WTC11 (cell line): Measurements from ENCODE around the gene TYRO3. TPM values are rescaled to one million over a fixed set of nuclear protein-coding genes. Genes with fewer than 3 reads are reported as not detected.

Experiments
- ATAC-seq: fragments of 200-7000 bp; cut with Tn5 transposase; 2 replicates; pipeline ENCODE4 v1.10.0; 2021; ENCODE audit warnings: mild to moderate bottlenecking, moderate library complexity
- CTCF ChIA-PET: fragments of 300-600 bp; sonication (Branson Sonifier 250); formaldehyde crosslinking; loops from one replicate; lab custom pipeline; 2021; ENCODE audit warnings: antibody characterized with exemption; lab: Charles Lee
- POLR2A ChIA-PET: fragments of 350-600 bp; sonication (Branson Sonifier 250); formaldehyde crosslinking; loops from one replicate; lab custom pipeline; 2021; ENCODE audit warnings: antibody characterized with exemption; lab: Charles Lee
- DNase-seq: peaks from one replicate; pipeline ENCODE4 v3.0.0; 2021; ENCODE audit warnings: low spot score
- H3K27ac Mint-ChIP-seq: 2 replicates; pipeline ENCODE4 v1.8.0; 2021; ENCODE audit warnings: mixed read lengths
- H3K27me3 Mint-ChIP-seq: 2 replicates; pipeline ENCODE4 v1.8.0; 2021; ENCODE audit warnings: low read depth, mild to moderate bottlenecking, moderate library complexity, mixed read lengths
- H3K36me3 Mint-ChIP-seq: 2 replicates; pipeline ENCODE4 v1.8.0; 2021; ENCODE audit warnings: mixed read lengths
- H3K4me1 Mint-ChIP-seq: 2 replicates; pipeline ENCODE4 v1.8.0; 2022; ENCODE audit warnings: mixed read lengths
- H3K4me3 Mint-ChIP-seq: 2 replicates; pipeline ENCODE4 v1.8.0; 2021; ENCODE audit warnings: mild to moderate bottlenecking, moderate library complexity, mixed read lengths
- H3K9me3 Mint-ChIP-seq: 2 replicates; pipeline ENCODE4 v1.8.0; 2021; ENCODE audit warnings: mixed read lengths
- CBFB ChIP-seq: sonication (generic); formaldehyde crosslinking; IDR thresholded peaks from 2 replicates; pipeline ENCODE4 v1.8.1; 2022; ENCODE audit warnings: mild to moderate bottlenecking, low read depth, missing genetic modification reagents
- ESRRA ChIP-seq: sonication (generic); formaldehyde crosslinking; IDR thresholded peaks from 2 replicates; pipeline ENCODE4 v1.8.1; 2022; ENCODE audit warnings: mild to moderate bottlenecking, missing genetic modification reagents, borderline replicate concordance
- NFYB ChIP-seq: sonication (generic); formaldehyde crosslinking; conservative IDR thresholded peaks from 2 replicates; pipeline ENCODE4 v1.8.0; 2022; ENCODE audit warnings: low read depth, missing genetic modification reagents
- NR2C2 ChIP-seq: sonication (generic); formaldehyde crosslinking; IDR thresholded peaks from 2 replicates; pipeline ENCODE4 v1.8.0; 2022; ENCODE audit warnings: mild to moderate bottlenecking, missing genetic modification reagents
- ZNF671 ChIP-seq: fragments of 250-450 bp; sonication (Bioruptor Pico); IDR thresholded peaks from 2 replicates; pipeline ENCODE4 v1.8.0; 2021; ENCODE audit warnings: mild to moderate bottlenecking
- total RNA-seq: library from RNA; stranded (reverse); gene quantifications from 3 replicates; pipeline ENCODE4 v1.2.3, GENCODE V29; 2021
- TF ChIP-seq, protein P1 (sequence below): fragments of 250-450 bp; sonication (Bioruptor Pico); conservative IDR thresholded peaks from 2 replicates; pipeline ENCODE4 v1.9.0; 2021; ENCODE audit warnings: mild to moderate bottlenecking
- TF ChIP-seq, protein P2 (sequence below): sonication (generic); formaldehyde crosslinking; conservative IDR thresholded peaks from 2 replicates; pipeline ENCODE4 v1.8.1; 2023; ENCODE audit warnings: mild to moderate bottlenecking, low read depth, missing genetic modification reagents, moderate library complexity
- TF ChIP-seq, protein P3 (sequence below): sonication (generic); formaldehyde crosslinking; IDR thresholded peaks from 2 replicates; pipeline ENCODE4 v1.8.0; 2022; ENCODE audit warnings: mild to moderate bottlenecking, missing genetic modification reagents
- TF ChIP-seq, protein P4 (sequence below): sonication (generic); formaldehyde crosslinking; IDR thresholded peaks from 2 replicates; pipeline ENCODE4 v1.8.0; 2022; ENCODE audit warnings: missing genetic modification reagents
- TF ChIP-seq, protein P5 (sequence below): sonication (generic); formaldehyde crosslinking; conservative IDR thresholded peaks from 2 replicates; pipeline ENCODE4 v1.8.1; 2022; ENCODE audit warnings: mild to moderate bottlenecking, missing genetic modification reagents
- TF ChIP-seq, protein P6 (sequence below): fragments of 250-450 bp; sonication (Bioruptor Pico); IDR thresholded peaks from 2 replicates; pipeline ENCODE4 v1.9.0; 2021; ENCODE audit warnings: mild to moderate bottlenecking
- TF ChIP-seq, protein P7 (sequence below): sonication (generic); formaldehyde crosslinking; IDR thresholded peaks from 2 replicates; pipeline ENCODE4 v1.8.1; 2023; ENCODE audit warnings: mild to moderate bottlenecking, missing genetic modification reagents
- TF ChIP-seq, protein P8 (sequence below): sonication (generic); formaldehyde crosslinking; IDR thresholded peaks from 2 replicates; pipeline ENCODE4 v1.8.1; 2022; ENCODE audit warnings: low read depth, mild to moderate bottlenecking, moderate library complexity, missing genetic modification reagents, borderline replicate concordance

TYRO3 gene
- total RNA-seq, 1 experiment from 2014 or later, result 87.9 TPM

DNA sequence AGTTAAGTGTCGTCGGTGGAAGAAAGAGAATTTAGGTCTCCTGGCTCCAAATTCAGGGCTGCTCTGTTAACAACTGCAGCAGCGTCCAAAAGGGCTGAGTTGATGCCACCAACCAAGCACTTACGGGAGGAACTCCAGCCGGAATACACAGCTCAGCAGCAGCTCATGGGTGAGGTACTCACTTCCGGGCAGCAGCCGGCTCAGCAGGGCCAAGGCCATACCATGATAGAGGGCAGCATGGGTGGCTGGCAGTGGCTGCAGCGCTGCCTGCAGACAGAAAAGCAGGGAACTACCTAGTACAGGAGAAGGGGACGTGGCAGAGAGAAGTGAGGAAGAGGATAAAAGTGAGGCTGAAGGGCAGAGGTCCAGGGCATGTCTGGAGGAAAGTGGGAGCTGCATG, 37.4 kb upstream of the TYRO3 start:
- Mint-ChIP-seq H3K4me3 (no peak overlapping the region), H3K36me3 (peaks cover 37% of the 10 kb centered on the region), H3K27ac (no peak overlapping the region), H3K9me3 (no peaks in the 10 kb centered on the region), H3K4me1 (no peaks in the 10 kb centered on the region), H3K27me3 (no peaks in the 10 kb centered on the region)
- TF ChIP-seq, protein P1, sequence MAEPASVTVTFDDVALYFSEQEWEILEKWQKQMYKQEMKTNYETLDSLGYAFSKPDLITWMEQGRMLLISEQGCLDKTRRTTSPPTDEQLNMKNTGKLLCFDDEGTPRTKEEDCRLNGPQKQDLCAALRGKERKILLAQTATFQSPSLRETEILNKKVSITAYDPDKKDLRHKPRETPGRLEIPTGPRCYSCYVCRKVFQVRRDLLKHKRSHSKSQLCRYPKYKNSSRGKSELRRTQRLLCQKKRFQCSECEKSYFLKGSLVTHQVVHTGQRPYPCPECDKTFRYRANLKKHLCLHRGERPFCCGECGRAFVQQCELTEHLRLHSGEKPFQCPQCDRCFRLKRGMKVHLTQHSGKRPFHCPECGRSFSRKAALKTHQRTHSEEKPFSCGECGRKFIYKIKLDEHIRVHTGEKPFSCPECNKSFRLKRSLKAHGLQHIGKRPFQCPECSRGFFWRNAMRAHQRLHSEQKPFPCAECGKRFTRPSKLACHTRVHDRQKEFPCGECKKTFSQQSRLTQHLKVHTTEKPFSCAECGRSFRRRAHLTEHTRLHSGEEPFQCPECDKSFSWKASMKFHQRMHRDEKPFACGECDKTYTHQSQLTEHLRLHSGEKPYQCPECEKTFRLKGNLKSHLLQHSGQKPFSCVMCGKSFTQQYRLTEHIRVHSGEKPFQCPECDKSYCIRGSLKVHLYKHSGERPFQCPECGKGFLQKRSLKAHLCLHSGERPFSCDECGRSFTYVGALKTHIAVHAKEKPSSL (CRISPR knock-in tag), result no peak
- TF ChIP-seq CBFB, result no peak
- TF ChIP-seq, protein P2, sequence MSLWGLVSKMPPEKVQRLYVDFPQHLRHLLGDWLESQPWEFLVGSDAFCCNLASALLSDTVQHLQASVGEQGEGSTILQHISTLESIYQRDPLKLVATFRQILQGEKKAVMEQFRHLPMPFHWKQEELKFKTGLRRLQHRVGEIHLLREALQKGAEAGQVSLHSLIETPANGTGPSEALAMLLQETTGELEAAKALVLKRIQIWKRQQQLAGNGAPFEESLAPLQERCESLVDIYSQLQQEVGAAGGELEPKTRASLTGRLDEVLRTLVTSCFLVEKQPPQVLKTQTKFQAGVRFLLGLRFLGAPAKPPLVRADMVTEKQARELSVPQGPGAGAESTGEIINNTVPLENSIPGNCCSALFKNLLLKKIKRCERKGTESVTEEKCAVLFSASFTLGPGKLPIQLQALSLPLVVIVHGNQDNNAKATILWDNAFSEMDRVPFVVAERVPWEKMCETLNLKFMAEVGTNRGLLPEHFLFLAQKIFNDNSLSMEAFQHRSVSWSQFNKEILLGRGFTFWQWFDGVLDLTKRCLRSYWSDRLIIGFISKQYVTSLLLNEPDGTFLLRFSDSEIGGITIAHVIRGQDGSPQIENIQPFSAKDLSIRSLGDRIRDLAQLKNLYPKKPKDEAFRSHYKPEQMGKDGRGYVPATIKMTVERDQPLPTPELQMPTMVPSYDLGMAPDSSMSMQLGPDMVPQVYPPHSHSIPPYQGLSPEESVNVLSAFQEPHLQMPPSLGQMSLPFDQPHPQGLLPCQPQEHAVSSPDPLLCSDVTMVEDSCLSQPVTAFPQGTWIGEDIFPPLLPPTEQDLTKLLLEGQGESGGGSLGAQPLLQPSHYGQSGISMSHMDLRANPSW, result no peak
- TF ChIP-seq, protein P3, sequence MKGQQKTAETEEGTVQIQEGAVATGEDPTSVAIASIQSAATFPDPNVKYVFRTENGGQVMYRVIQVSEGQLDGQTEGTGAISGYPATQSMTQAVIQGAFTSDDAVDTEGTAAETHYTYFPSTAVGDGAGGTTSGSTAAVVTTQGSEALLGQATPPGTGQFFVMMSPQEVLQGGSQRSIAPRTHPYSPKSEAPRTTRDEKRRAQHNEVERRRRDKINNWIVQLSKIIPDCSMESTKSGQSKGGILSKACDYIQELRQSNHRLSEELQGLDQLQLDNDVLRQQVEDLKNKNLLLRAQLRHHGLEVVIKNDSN (CRISPR knock-in tag), result no peak
- TF ChIP-seq, protein P4, sequence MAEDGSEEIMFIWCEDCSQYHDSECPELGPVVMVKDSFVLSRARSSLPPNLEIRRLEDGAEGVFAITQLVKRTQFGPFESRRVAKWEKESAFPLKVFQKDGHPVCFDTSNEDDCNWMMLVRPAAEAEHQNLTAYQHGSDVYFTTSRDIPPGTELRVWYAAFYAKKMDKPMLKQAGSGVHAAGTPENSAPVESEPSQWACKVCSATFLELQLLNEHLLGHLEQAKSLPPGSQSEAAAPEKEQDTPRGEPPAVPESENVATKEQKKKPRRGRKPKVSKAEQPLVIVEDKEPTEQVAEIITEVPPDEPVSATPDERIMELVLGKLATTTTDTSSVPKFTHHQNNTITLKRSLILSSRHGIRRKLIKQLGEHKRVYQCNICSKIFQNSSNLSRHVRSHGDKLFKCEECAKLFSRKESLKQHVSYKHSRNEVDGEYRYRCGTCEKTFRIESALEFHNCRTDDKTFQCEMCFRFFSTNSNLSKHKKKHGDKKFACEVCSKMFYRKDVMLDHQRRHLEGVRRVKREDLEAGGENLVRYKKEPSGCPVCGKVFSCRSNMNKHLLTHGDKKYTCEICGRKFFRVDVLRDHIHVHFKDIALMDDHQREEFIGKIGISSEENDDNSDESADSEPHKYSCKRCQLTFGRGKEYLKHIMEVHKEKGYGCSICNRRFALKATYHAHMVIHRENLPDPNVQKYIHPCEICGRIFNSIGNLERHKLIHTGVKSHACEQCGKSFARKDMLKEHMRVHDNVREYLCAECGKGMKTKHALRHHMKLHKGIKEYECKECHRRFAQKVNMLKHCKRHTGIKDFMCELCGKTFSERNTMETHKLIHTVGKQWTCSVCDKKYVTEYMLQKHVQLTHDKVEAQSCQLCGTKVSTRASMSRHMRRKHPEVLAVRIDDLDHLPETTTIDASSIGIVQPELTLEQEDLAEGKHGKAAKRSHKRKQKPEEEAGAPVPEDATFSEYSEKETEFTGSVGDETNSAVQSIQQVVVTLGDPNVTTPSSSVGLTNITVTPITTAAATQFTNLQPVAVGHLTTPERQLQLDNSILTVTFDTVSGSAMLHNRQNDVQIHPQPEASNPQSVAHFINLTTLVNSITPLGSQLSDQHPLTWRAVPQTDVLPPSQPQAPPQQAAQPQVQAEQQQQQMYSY (CRISPR knock-in tag), result no peak
- TF ChIP-seq ESRRA (CRISPR knock-in tag), result no peak
- TF ChIP-seq ZNF671, result no peak
- TF ChIP-seq, protein P5, sequence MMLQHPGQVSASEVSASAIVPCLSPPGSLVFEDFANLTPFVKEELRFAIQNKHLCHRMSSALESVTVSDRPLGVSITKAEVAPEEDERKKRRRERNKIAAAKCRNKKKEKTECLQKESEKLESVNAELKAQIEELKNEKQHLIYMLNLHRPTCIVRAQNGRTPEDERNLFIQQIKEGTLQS, result no peak
- TF ChIP-seq, protein P6, sequence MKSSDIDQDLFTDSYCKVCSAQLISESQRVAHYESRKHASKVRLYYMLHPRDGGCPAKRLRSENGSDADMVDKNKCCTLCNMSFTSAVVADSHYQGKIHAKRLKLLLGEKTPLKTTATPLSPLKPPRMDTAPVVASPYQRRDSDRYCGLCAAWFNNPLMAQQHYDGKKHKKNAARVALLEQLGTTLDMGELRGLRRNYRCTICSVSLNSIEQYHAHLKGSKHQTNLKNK (CRISPR knock-in tag), result no peak
- no peak for DNase-seq
- no peak for ATAC-seq
- CTCF ChIA-PET, result interaction anchor here (1.4 kb wide), 1 partner anchor 56 kb away, joined by 5 read pairs; no protein-coding TSS in a partner anchor
- POLR2A ChIA-PET, result no interaction called here

DNA sequence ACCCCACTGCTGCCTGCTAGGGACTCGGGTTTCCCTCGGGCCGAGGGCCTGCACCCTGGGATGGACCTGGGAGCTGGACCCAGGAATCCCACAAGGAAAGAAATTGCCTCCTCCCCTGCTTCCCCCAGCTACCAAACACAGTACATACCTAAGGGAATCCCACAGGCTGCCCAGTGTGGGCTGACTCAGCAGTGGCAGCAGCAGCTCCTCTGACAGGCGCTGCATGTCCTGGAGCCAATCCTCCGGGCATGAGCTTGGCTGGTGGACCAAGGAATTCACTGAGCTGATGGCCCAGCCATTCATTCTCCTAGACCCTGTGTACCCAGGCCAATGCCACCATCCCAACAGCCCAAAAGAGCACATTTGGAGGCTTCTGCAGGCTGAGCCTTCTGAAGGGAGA, 35.9 kb upstream of the TYRO3 start:
- H3K27ac Mint-ChIP-seq, result no peak overlapping the region
- H3K9me3 Mint-ChIP-seq, result no peaks in the 10 kb centered on the region
- ATAC-seq, result no peak
- POLR2A ChIA-PET, result no interaction called here
- H3K4me3 Mint-ChIP-seq, result no peak overlapping the region
- DNase-seq, result no peak
- no peaks in the 10 kb centered on the region for H3K4me1 Mint-ChIP-seq
- H3K27me3 Mint-ChIP-seq, result no peaks in the 10 kb centered on the region
- H3K36me3 Mint-ChIP-seq, result peaks cover 37% of the 10 kb centered on the region
- TF ChIP-seq, protein P5, result no peak
- TF ChIP-seq, protein P7, sequence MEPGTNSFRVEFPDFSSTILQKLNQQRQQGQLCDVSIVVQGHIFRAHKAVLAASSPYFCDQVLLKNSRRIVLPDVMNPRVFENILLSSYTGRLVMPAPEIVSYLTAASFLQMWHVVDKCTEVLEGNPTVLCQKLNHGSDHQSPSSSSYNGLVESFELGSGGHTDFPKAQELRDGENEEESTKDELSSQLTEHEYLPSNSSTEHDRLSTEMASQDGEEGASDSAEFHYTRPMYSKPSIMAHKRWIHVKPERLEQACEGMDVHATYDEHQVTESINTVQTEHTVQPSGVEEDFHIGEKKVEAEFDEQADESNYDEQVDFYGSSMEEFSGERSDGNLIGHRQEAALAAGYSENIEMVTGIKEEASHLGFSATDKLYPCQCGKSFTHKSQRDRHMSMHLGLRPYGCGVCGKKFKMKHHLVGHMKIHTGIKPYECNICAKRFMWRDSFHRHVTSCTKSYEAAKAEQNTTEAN, result no peak
- TF ChIP-seq NR2C2 (CRISPR knock-in tag) (no peak), NFYB (CRISPR knock-in tag) (no peak)
- TF ChIP-seq, protein P8, sequence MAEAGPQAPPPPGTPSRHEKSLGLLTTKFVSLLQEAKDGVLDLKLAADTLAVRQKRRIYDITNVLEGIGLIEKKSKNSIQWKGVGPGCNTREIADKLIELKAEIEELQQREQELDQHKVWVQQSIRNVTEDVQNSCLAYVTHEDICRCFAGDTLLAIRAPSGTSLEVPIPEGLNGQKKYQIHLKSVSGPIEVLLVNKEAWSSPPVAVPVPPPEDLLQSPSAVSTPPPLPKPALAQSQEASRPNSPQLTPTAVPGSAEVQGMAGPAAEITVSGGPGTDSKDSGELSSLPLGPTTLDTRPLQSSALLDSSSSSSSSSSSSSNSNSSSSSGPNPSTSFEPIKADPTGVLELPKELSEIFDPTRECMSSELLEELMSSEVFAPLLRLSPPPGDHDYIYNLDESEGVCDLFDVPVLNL (CRISPR knock-in tag), result no peak
- CTCF ChIA-PET, result no interaction called here
